GM19397 (cell line): ENCODE data around the gene C5orf46.

Experiments
- ATAC-seq: cut with Tn5 transposase; IDR thresholded peaks from one replicate; pipeline ENCODE4 v1.9.1; 2021; ENCODE audit warnings: mild to moderate bottlenecking, moderate library complexity; ENCODE audit not compliant: unreplicated experiment

The C5orf46 gene

GRCh38 chr5:147859962-147860640 lies 46.2 kb downstream of the C5orf46 start:
- no peak for ATAC-seq

GRCh38 chr5:147858565-147858964 lies 47.8 kb downstream of the C5orf46 start:
- no peak for ATAC-seq

- peak; percentile 89 for ATAC-seq
Measured at GRCh38 chr5:147857302-147858129, 48.8 kb downstream of the C5orf46 start.

GRCh38 chr5:147856801-147857200 lies 49.5 kb downstream of the C5orf46 start:
- ATAC-seq, result no peak

GRCh38 chr5:147855774-147856069 lies 50.6 kb downstream of the C5orf46 start:
- no peak for ATAC-seq

GRCh38 chr5:147854894-147855773 lies 51.2 kb downstream of the C5orf46 start:
- ATAC-seq, result no peak

GRCh38 chr5:147854331-147854730 lies 52.0 kb downstream of the C5orf46 start:
- no peak for ATAC-seq

- no peak for ATAC-seq
Measured at GRCh38 chr5:147853372-147853987, 52.9 kb downstream of the C5orf46 start.

- ATAC-seq, result no peak
Measured at GRCh38 chr5:147852365-147852764, 54.0 kb downstream of the C5orf46 start.

GRCh38 chr5:147851578-147851977 lies 54.8 kb downstream of the C5orf46 start:
- no peak for ATAC-seq

GRCh38 chr5:147849226-147849625 lies 57.1 kb downstream of the C5orf46 start:
- ATAC-seq, result no peak

GRCh38 chr5:147845618-147846017 lies 60.7 kb downstream of the C5orf46 start:
- ATAC-seq, result no peak

GRCh38 chr5:147844846-147845245 lies 61.5 kb downstream of the C5orf46 start:
- ATAC-seq, result no peak

- ATAC-seq, result no peak
Measured at GRCh38 chr5:147842869-147843268, 63.5 kb downstream of the C5orf46 start.
